B cell (primary cell): ENCODE data around the gene CLK2. TPM values are rescaled to one million over a fixed set of nuclear protein-coding genes. Genes with fewer than 3 reads are reported as not detected.

Experiments used
- ATAC-seq: fragments of 200-7000 bp; cut with Tn5 transposase; one replicate; pipeline ENCODE4 v1.10.0; 2021; ENCODE audit warnings: low read depth, mild to moderate bottlenecking, moderate number of reproducible peaks, moderate library complexity
- CTCF ChIA-PET: fragments of 350-600 bp; sonication (Branson Sonifier 250); formaldehyde crosslinking; loops from one replicate; lab custom pipeline; 2021; ENCODE audit warnings: antibody characterized with exemption, inconsistent platforms; lab: Charles Lee
- POLR2A ChIA-PET: fragments of 350-600 bp; sonication (Branson Sonifier 250); formaldehyde crosslinking; loops from one replicate; lab custom pipeline; 2021; ENCODE audit warnings: antibody characterized with exemption; lab: Charles Lee
- DNase-seq: peaks from one replicate; pipeline ENCODE4 v3.0.0; 2013
- H2AFZ ChIP-seq: 2 replicates; pipeline ENCODE4 v1.6.1; 2012; ENCODE audit warnings: mild to moderate bottlenecking, low read depth, low read length; ENCODE audit not compliant: insufficient read depth, poor library complexity, severe bottlenecking
- H3K27ac ChIP-seq, 2 donors: 1 replicate in 1 of 2; 2 replicates in 1 of 2; pipeline ENCODE4 v1.5.1; 2012 to 2013; ENCODE audit warnings: low read length in 2 of 2, mild to moderate bottlenecking in 2 of 2, moderate library complexity in 1 of 2
- H3K27me3 ChIP-seq, 4 experiments: fragments of 200-600 bp in 1 of 4; sonication (generic) in 1 of 4; replicated peaks in 1 of 4; 1 replicate in 2 of 4; 2 replicates in 2 of 4; pipeline versions ENCODE4 v1.6.1 to v1.7.0; 2013 to 2016; ENCODE audit warnings: low read length in 3 of 4, mild to moderate bottlenecking in 2 of 4, mixed read lengths in 1 of 4, moderate library complexity in 1 of 4; ENCODE audit not compliant: insufficient read depth in 4 of 4, control insufficient read depth in 3 of 4; ENCODE audit errors: control extremely low read depth in 1 of 4
- H3K36me3 ChIP-seq, 2 experiments: replicated peaks in 1 of 2; 1 replicate in 1 of 2; 2 replicates in 1 of 2; pipeline versions ENCODE4 v1.6.1 to v1.7.1; 2013; ENCODE audit warnings: low read length in 1 of 2; ENCODE audit not compliant: insufficient read depth in 2 of 2, control insufficient read depth in 1 of 2; ENCODE audit errors: control extremely low read depth in 1 of 2, extremely low read depth in 1 of 2
- H3K4me1 ChIP-seq, 2 donors: fragments of 200-600 bp in 1 of 2; sonication (generic) in 1 of 2; 1 replicate in 1 of 2; 2 replicates in 1 of 2; pipeline versions ENCODE4 v1.5.1 to v1.6.1; 2013 to 2017; ENCODE audit warnings: low read length in 2 of 2; ENCODE audit not compliant: control insufficient read depth in 2 of 2, insufficient read depth in 2 of 2
- H3K4me2 ChIP-seq: replicated peaks from 2 replicates; pipeline ENCODE3; 2012; ENCODE audit warnings: mild to moderate bottlenecking, low read depth, low read length; ENCODE audit not compliant: poor library complexity, severe bottlenecking
- H3K4me3 ChIP-seq, 5 experiments: fragments of 200-600 bp in 1 of 5; sonication (generic) in 1 of 5; 1 replicate in 3 of 5; 2 replicates in 2 of 5; pipeline versions ENCODE4 v1.5.1 to v1.7.0; 2011 to 2016; ENCODE audit warnings: low read length in 4 of 5, mild to moderate bottlenecking in 4 of 5, low read depth in 2 of 5, control low read depth in 1 of 5, moderate library complexity in 1 of 5; ENCODE audit not compliant: insufficient read depth in 1 of 5; ENCODE audit errors: control extremely low read depth in 1 of 5, extremely low read depth in 1 of 5
- H3K79me2 ChIP-seq: fragments of 200-600 bp; sonication (generic); one replicate; pipeline ENCODE4 v1.6.0; 2016; ENCODE audit warnings: low read length; ENCODE audit not compliant: control insufficient read depth, insufficient read depth
- H3K9ac ChIP-seq: fragments of 200-600 bp; sonication (generic); 2 replicates; pipeline ENCODE4 v1.6.1; 2017; ENCODE audit warnings: mild to moderate bottlenecking, low read length, moderate library complexity
- H3K9me3 ChIP-seq, 3 donors: one replicate each; pipeline versions ENCODE4 v1.6.1 to v1.7.1; 2013; ENCODE audit warnings: low read length in 2 of 3; ENCODE audit not compliant: control insufficient read depth in 2 of 3, insufficient read depth in 1 of 3; ENCODE audit errors: control extremely low read depth in 1 of 3
- H4K20me1 ChIP-seq: 2 replicates; pipeline ENCODE4 v1.6.0; 2012; ENCODE audit warnings: mild to moderate bottlenecking, low read length; ENCODE audit not compliant: insufficient read depth, control insufficient read depth, poor library complexity, severe bottlenecking
- H3K27ac Mint-ChIP-seq: one replicate; pipeline ENCODE4 v1.8.0; 2021; ENCODE audit warnings: mixed read lengths
- H3K27me3 Mint-ChIP-seq: one replicate; pipeline ENCODE4 v1.8.0; 2021; ENCODE audit warnings: mixed read lengths
- H3K4me1 Mint-ChIP-seq: one replicate; pipeline ENCODE4 v1.8.0; 2021; ENCODE audit warnings: mixed read lengths
- H3K4me3 Mint-ChIP-seq: one replicate; pipeline ENCODE4 v1.8.0; 2021; ENCODE audit warnings: mixed read lengths
- H3K9me3 Mint-ChIP-seq: one replicate; pipeline ENCODE4 v1.8.0; 2022; ENCODE audit warnings: mixed read lengths; ENCODE audit not compliant: insufficient read depth
- CTCF ChIP-seq: fragments of 200-600 bp; IDR thresholded peaks from one replicate; pipeline ENCODE4 v1.8.0; 2022; ENCODE audit warnings: antibody characterized with exemption, mild to moderate bottlenecking
- EZH2 ChIP-seq: IDR thresholded peaks from 2 replicates; pipeline ENCODE4 v1.6.1; 2012; ENCODE audit warnings: borderline replicate concordance, low read depth, mild to moderate bottlenecking, moderate library complexity, low read length; ENCODE audit not compliant: insufficient read depth, poor library complexity, severe bottlenecking
- WGBS: methylation state at CpG from one replicate; pipeline ENCODE4 v1.1.5; 2013; ENCODE audit warnings: missing lambda C conversion rate; ENCODE audit not compliant: insufficient coverage; 5-methylcytosine and 5-hydroxymethylcytosine counted together
- intact Hi-C: fragments of 100-400 bp; cut with micrococcal nuclease; formaldehyde crosslinking; loops from one replicate; pipeline ENCODE4 v1.10.0; 2022
- polyA plus RNA-seq: library from polyadenylated mRNA; depleted of rRNA; stranded (reverse); fragments of >200 nt; gene quantifications from 2 replicates; pipeline ENCODE4 v1.2.3, GENCODE V29; 2012
- total RNA-seq, 2 donors: library from RNA; stranded (reverse); fragments of 120-200 nt in 1 of 2; gene quantifications; 1 replicate in 1 of 2; 2 replicates in 1 of 2; pipeline versions ENCODE4 v1.2.3 to v1.2.4, GENCODE V29; 2013 to 2022

CLK2 gene
- total and polyA plus RNA-seq, 2 donors (not counting 1 experiment from before 2014, with no cell fraction given): 152 to 161 TPM

- Histone ChIP-seq H3K36me3 (no peaks in the 10 kb centered on the region), H3K27ac (no peak overlapping the region), H3K4me3 (no peak overlapping the region), H3K4me2 (no peak overlapping the region), H3K79me2 (no peaks in the 10 kb centered on the region), H3K9me3 (no peaks in the 10 kb centered on the region), H3K4me1 (no peaks in the 10 kb centered on the region), H4K20me1 (no peaks in the 10 kb centered on the region), H3K27me3 (no peaks in the 10 kb centered on the region), H3K9ac (no peak overlapping the region), H2AFZ (no peak overlapping the region)
- Mint-ChIP-seq H3K4me1 (no peaks in the 10 kb centered on the region), H3K27ac (no peak overlapping the region), H3K27me3 (no peaks in the 10 kb centered on the region), H3K4me3 (no peak overlapping the region), H3K9me3 (no peaks in the 10 kb centered on the region)
- WGBS: 96% methylated on average over 17 of the region's 18 CpGs
- ChIA-PET CTCF (no interaction called here), POLR2A (no interaction called here)
- no peak for DNase-seq
- intact Hi-C loops: no loop called here
- no peak for ATAC-seq
- no peak for TF ChIP-seq CTCF
- no peak for TF ChIP-seq EZH2
Measured at GRCh38 chr1:155285631-155286044, 12.3 kb upstream of the CLK2 start.

- POLR2A ChIA-PET: no interaction called here
- Mint-ChIP-seq H3K4me1 (no peaks in the 10 kb centered on the region), H3K9me3 (no peaks in the 10 kb centered on the region), H3K4me3 (no peak overlapping the region), H3K27me3 (no peaks in the 10 kb centered on the region), H3K27ac (no peak overlapping the region)
- no peaks in the 10 kb centered on the region for H3K4me1 ChIP-seq
- no peak overlapping the region for H2AFZ ChIP-seq
- no peak overlapping the region for H3K9ac ChIP-seq
- H3K27me3 ChIP-seq: no peaks in the 10 kb centered on the region
- intact Hi-C loops: no loop called here
- no peaks in the 10 kb centered on the region for H3K36me3 ChIP-seq
- no peaks in the 10 kb centered on the region for H4K20me1 ChIP-seq
- DNase-seq: no peak
- no peaks in the 10 kb centered on the region for H3K9me3 ChIP-seq
- CTCF ChIA-PET: no interaction called here
- H3K27ac ChIP-seq: no peak overlapping the region
- no peak overlapping the region for H3K4me3 ChIP-seq
- no peak for ATAC-seq
- TF ChIP-seq EZH2: no peak
- TF ChIP-seq CTCF: no peak
- no peaks in the 10 kb centered on the region for H3K79me2 ChIP-seq
- no peak overlapping the region for H3K4me2 ChIP-seq
- 97% methylated on average over 13 of the region's 14 CpGs for WGBS
Measured at GRCh38 chr1:155285063-155285462, 11.8 kb upstream of the CLK2 start.
